ENCODE results near the gene MPST. TPM values are rescaled to one million over a fixed set of nuclear protein-coding genes. Genes with fewer than 3 reads are reported as not detected.
A peak's percentile ranks its signal among the peaks of the same experiment; 100 is the strongest.

MPST gene
- total and polyA plus RNA-seq, 2 donors from 2014 or later = 44.4 to 167 TPM

DNA sequence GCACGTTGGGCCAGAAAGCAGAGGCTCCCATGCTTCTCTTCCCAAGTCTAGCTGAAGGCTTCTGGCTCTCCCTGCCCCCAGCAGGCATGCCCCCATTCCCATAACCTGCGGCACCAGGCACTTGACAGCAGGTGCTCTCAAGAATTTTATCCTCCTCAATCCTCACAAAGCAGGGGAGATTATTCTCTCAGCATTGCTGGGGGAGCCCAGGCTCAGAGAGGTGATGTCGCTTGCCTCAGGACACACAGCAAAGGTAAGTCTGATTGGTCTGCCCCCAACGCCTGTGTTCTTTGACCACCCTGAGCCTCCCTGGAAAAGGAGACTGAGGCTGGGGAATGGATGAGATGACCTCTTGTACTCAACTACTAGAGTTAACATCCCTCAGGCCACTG lies 5.1 kb upstream of the MPST start:
- TF ChIP-seq, protein P1, sequence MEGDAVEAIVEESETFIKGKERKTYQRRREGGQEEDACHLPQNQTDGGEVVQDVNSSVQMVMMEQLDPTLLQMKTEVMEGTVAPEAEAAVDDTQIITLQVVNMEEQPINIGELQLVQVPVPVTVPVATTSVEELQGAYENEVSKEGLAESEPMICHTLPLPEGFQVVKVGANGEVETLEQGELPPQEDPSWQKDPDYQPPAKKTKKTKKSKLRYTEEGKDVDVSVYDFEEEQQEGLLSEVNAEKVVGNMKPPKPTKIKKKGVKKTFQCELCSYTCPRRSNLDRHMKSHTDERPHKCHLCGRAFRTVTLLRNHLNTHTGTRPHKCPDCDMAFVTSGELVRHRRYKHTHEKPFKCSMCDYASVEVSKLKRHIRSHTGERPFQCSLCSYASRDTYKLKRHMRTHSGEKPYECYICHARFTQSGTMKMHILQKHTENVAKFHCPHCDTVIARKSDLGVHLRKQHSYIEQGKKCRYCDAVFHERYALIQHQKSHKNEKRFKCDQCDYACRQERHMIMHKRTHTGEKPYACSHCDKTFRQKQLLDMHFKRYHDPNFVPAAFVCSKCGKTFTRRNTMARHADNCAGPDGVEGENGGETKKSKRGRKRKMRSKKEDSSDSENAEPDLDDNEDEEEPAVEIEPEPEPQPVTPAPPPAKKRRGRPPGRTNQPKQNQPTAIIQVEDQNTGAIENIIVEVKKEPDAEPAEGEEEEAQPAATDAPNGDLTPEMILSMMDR (IDR thresholded peaks at IDR 0.05; ENCODE audit: borderline replicate concordance, extremely low read depth, insufficient read depth) = no peak
- Histone ChIP-seq H3K9ac (ENCODE audit: low read length in 3 of 3) (no peak overlapping the region), H3K27ac (ENCODE audit: low read depth in 2 of 2, low read length in 2 of 2) (no peak overlapping the region), H3K4me1 (ENCODE audit: control insufficient read depth in 2 of 3, insufficient read depth in 2 of 3, low read depth in 1 of 3, low read length in 3 of 3) (peaks cover 0 to 15% (median 7%) of the 10 kb centered on the region in 3 donors), H3K27me3 (ENCODE audit: control insufficient read depth, insufficient read depth, low read length) (no peaks in the 10 kb centered on the region), H3K36me3 (ENCODE audit: control insufficient read depth in 2 of 3, insufficient read depth in 3 of 3, low read length in 3 of 3) (no peaks in the 10 kb centered on the region), H3K9me3 (ENCODE audit: control insufficient read depth in 2 of 3, insufficient read depth in 1 of 3, low read length in 3 of 3) (no peaks in the 10 kb centered on the region), H3K4me3 (ENCODE audit: low read length in 3 of 3) (no peak overlapping the region)
- DNase-seq (peak in 1 of 5 donors; percentile 30), FAIRE-seq (no peak)
- intact Hi-C loops (cut with DNase I) = no loop called here

DNA sequence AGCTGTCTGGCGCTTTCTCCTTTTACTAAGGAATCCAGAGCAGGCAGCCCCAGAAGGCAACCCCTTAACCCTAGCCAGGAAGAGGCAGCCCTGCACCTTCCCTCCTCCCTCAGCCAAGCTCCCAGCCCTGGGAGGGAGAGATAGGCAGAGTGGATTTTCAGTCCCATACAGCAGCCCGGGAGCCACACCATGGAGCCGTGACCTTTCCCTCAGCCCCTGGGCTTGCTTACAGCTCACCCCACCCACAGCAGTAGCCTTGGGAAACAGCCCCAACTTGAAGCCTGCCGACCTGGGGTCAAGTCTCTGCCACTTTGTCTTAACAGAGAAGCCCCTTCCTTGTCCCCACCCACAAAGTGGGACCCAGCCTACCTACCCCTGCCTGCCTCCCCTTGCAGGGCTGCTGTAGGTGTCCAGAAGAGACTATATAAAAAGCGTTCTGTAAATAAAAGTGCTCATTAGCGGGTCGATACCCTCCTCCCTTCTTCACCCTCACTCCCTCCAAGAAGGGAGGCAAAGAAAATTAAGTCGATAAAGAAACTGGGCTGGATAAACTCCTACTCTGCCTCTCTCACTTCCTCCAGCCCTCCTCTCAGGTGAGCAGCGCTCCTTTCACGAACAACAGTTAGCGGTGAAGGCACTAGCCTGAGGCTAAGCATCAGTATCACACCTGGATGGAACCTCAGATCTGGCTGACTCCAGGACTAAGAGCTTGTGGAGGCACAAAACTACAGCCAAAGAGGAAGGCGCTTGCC lies 4.5 kb upstream of the MPST start:
- H3K27me3 ChIP-seq (ENCODE audit: control insufficient read depth, insufficient read depth, low read length) = no peaks in the 10 kb centered on the region
- H3K36me3 ChIP-seq (ENCODE audit: control insufficient read depth in 2 of 3, insufficient read depth in 3 of 3, low read length in 3 of 3) = no peaks in the 10 kb centered on the region
- peaks cover 0 to 15% (median 7%) of the 10 kb centered on the region in 3 donors for H3K4me1 ChIP-seq (ENCODE audit: control insufficient read depth in 2 of 3, insufficient read depth in 2 of 3, low read depth in 1 of 3, low read length in 3 of 3)
- TF ChIP-seq, protein P1 (IDR thresholded peaks at IDR 0.05; ENCODE audit: borderline replicate concordance, extremely low read depth, insufficient read depth) = no peak
- FAIRE-seq (no peak), DNase-seq (peak in 1 of 5 donors; percentile 37)
- no peaks in the 10 kb centered on the region for H3K9me3 ChIP-seq (ENCODE audit: control insufficient read depth in 2 of 3, insufficient read depth in 1 of 3, low read length in 3 of 3)
- no peak overlapping the region for H3K27ac ChIP-seq (ENCODE audit: low read depth in 2 of 2, low read length in 2 of 2)
- H3K9ac ChIP-seq (ENCODE audit: low read length in 3 of 3) = no peak overlapping the region
- H3K4me3 ChIP-seq (ENCODE audit: low read length in 3 of 3) = no peak overlapping the region
- intact Hi-C loops (cut with DNase I) = no loop called here

DNA sequence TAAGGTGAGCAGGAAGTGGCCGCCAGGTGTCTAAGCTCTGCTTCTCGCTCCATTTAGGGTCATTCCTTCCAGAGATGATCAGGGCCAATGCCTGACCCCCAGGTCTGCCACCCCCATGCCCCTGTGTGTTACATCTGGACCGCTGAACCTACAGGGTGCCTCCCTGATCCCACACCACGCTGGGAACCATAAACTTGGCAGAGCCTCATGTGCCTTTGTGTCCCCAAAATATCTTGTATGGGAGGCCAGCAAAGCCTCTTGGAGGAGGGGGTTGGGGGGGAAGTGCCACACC lies 4.0 kb upstream of the MPST start:
- intact Hi-C loops (cut with DNase I) = no loop called here
- DNase-seq = peak in 1 of 5 donors; percentile 33
- Histone ChIP-seq H3K4me3 (ENCODE audit: low read length in 3 of 3) (no peak overlapping the region), H3K36me3 (ENCODE audit: control insufficient read depth in 2 of 3, insufficient read depth in 3 of 3, low read length in 3 of 3) (no peaks in the 10 kb centered on the region), H3K9me3 (ENCODE audit: control insufficient read depth in 2 of 3, insufficient read depth in 1 of 3, low read length in 3 of 3) (no peaks in the 10 kb centered on the region), H3K27ac (ENCODE audit: low read depth in 2 of 2, low read length in 2 of 2) (no peak overlapping the region), H3K4me1 (ENCODE audit: control insufficient read depth in 2 of 3, insufficient read depth in 2 of 3, low read depth in 1 of 3, low read length in 3 of 3) (peaks cover 0 to 15% (median 7%) of the 10 kb centered on the region in 3 donors), H3K9ac (ENCODE audit: low read length in 3 of 3) (no peak overlapping the region), H3K27me3 (ENCODE audit: control insufficient read depth, insufficient read depth, low read length) (no peaks in the 10 kb centered on the region)
- TF ChIP-seq, protein P1 (IDR thresholded peaks at IDR 0.05; ENCODE audit: borderline replicate concordance, extremely low read depth, insufficient read depth) = no peak
- no peak for FAIRE-seq

All from kidney (tissue), 14 donors.